HG02973 (cell line): ENCODE results near the gene CCDC27.

Experiments used
- ATAC-seq: cut with Tn5 transposase; IDR thresholded peaks from one replicate; pipeline ENCODE4 v1.9.1; 2021; ENCODE audit warnings: moderate library complexity; ENCODE audit not compliant: unreplicated experiment

Gene CCDC27

GRCh38 chr1:3750741-3751140, 1.5 kb upstream of the CCDC27 start:
- ATAC-seq: no peak

- ATAC-seq: no peak
Measured at GRCh38 chr1:3753656-3754454, 1.6 kb downstream of the CCDC27 start.

- ATAC-seq: no peak
Measured at GRCh38 chr1:3756394-3756793, 4.1 kb downstream of the CCDC27 start.

- no peak for ATAC-seq
Measured at GRCh38 chr1:3759164-3759563, 6.9 kb downstream of the CCDC27 start.

- ATAC-seq: no peak
Measured at GRCh38 chr1:3759796-3760195, 7.5 kb downstream of the CCDC27 start.

GRCh38 chr1:3761296-3762010, 9.2 kb downstream of the CCDC27 start:
- ATAC-seq: no peak

GRCh38 chr1:3762151-3762872, 10.1 kb downstream of the CCDC27 start:
- no peak for ATAC-seq

GRCh38 chr1:3762873-3763228, 10.6 kb downstream of the CCDC27 start:
- no peak for ATAC-seq

- ATAC-seq: no peak
Measured at GRCh38 chr1:3763351-3764125, 11.3 kb downstream of the CCDC27 start.

GRCh38 chr1:3767328-3767925, 15.2 kb downstream of the CCDC27 start:
- no peak for ATAC-seq

GRCh38 chr1:3768811-3769390, 16.7 kb downstream of the CCDC27 start:
- ATAC-seq: no peak

- ATAC-seq: no peak
Measured at GRCh38 chr1:3770047-3770765, 18.0 kb downstream of the CCDC27 start.

- no peak for ATAC-seq
Measured at GRCh38 chr1:3771108-3772026, 19.1 kb downstream of the CCDC27 start.

- peak; percentile 55 for ATAC-seq
Measured at GRCh38 chr1:3772027-3772714, 19.9 kb downstream of the CCDC27 start.

GRCh38 chr1:3772715-3773571, 20.7 kb downstream of the CCDC27 start, which contains the start of gene SMIM1:
Gene SMIM1 (plus strand): TSS chr1:3772749. CDS start chr1:3775374, 2,625 bp downstream.
- ATAC-seq: peak; percentile 9

GRCh38 chr1:3773572-3774275, 21.5 kb downstream of the CCDC27 start:
- no peak for ATAC-seq
